Stimulated activated naive CD4-positive, alpha-beta T cell (primary cell): ENCODE data around the gene DCAF5.
"Not testable (repeated sequence)": the region's sequence is repeated elsewhere in the genome, so short reads cannot be mapped to it uniquely, and the experiment has no call there.

ENCODE experiments used
- DNase-seq, 6 experiments: peaks; one replicate each; lab custom pipeline; 2025; lab: John Stamatoyannopoulos, UW

Gene DCAF5

GRCh38 chr14:69101331-69101826 is 51.5 kb downstream of the DCAF5 start:
- no peak for DNase-seq

GRCh38 chr14:69097974-69098373 is 54.9 kb downstream of the DCAF5 start:
- no peak for DNase-seq

- DNase-seq: no peak
These were observed 56.0 kb downstream of the DCAF5 start for GRCh38 chr14:69096781-69097475.

GRCh38 chr14:69096246-69096645 is 56.7 kb downstream of the DCAF5 start:
- DNase-seq: no peak

GRCh38 chr14:69094481-69094880 is 58.4 kb downstream of the DCAF5 start:
- no peak for DNase-seq

GRCh38 chr14:69093631-69094421 is 59.1 kb downstream of the DCAF5 start:
- DNase-seq: no peak

GRCh38 chr14:69092840-69093422 is 60.0 kb downstream of the DCAF5 start:
- DNase-seq: no peak

GRCh38 chr14:69091695-69092094 is 61.2 kb downstream of the DCAF5 start:
- DNase-seq: no peak

- DNase-seq: no peak
These were observed 61.9 kb downstream of the DCAF5 start for GRCh38 chr14:69091006-69091405.

GRCh38 chr14:69090187-69090789 is 62.6 kb downstream of the DCAF5 start:
- DNase-seq: peak in 4 of 6 experiments; percentile 4 to 43 (median 26)

- DNase-seq: no peak
These were observed 63.9 kb downstream of the DCAF5 start for GRCh38 chr14:69089046-69089445.

GRCh38 chr14:69088586-69088985 is 64.3 kb downstream of the DCAF5 start:
- DNase-seq: no peak

GRCh38 chr14:69087061-69087461 is 65.9 kb downstream of the DCAF5 start:
- DNase-seq: no peak

- DNase-seq: no peak
These were observed 66.4 kb downstream of the DCAF5 start for GRCh38 chr14:69086537-69086936.

- DNase-seq: no peak
These were observed 68.9 kb downstream of the DCAF5 start for GRCh38 chr14:69084023-69084422.

GRCh38 chr14:69083181-69083580 is 69.7 kb downstream of the DCAF5 start:
- no peak for DNase-seq

GRCh38 chr14:69081271-69081670 is 71.6 kb downstream of the DCAF5 start:
- no peak for DNase-seq

- DNase-seq: no peak
These were observed 73.2 kb downstream of the DCAF5 start for GRCh38 chr14:69079747-69080146.

GRCh38 chr14:69079188-69079742 is 73.7 kb downstream of the DCAF5 start:
- no peak for DNase-seq

- DNase-seq: no peak
These were observed 75.1 kb downstream of the DCAF5 start for GRCh38 chr14:69077841-69078240.

GRCh38 chr14:69077185-69077584 is 75.7 kb downstream of the DCAF5 start:
- not testable (repeated sequence) for DNase-seq

- DNase-seq: no peak
These were observed 76.6 kb downstream of the DCAF5 start for GRCh38 chr14:69076341-69076740.
